ENCODE data around the gene FEZF1.
"Not testable (repeated sequence)": the region's sequence is repeated elsewhere in the genome, so short reads cannot be mapped to it uniquely, and the experiment has no call there.

FEZF1 gene

GRCh38 chr7:122306320-122307227, 2.0 kb upstream of the FEZF1 start:
- no peak for DNase-seq

DNA sequence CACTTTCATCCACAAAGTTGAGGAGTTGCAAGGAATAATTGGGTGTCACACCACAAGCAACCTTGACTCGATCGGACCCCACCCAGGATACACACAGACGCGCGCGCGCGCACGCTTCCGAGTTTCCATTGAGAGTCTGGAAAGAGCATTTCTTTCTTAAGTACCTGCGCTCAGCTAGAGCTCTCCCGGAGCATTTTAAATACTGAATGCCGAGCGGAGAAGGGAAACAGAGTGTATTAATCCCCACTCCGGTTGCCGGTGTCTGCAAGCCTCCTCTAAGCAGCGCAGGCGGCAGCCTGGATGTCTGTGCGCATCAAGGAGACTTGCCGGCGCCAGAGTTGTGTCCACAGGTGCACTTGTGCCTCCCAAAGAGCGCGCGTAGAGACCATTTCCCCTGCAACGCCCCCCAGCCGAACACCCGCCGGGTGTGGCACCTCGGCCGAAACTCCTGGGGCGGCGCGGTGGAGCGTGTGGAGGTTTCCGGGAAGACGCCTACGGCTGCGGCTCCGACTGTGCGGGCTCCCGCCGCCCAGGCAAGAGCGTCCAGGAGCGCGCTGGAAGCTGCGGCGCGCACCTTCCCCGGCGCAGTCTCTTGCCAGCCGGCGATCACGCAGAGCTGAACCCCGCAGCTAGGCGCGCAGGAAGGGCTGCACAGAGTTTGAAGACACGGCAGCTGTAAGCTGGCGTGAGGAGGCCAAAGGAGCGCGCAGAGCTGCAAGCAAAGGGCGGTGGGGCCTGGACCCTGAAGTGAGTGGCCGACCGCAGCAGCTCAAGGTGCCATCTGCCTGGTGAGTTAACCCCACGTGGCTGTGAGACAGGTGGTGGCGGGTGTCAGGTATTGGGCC, 1.1 kb upstream of the FEZF1 start:
- DNase-seq = no peak

DNA sequence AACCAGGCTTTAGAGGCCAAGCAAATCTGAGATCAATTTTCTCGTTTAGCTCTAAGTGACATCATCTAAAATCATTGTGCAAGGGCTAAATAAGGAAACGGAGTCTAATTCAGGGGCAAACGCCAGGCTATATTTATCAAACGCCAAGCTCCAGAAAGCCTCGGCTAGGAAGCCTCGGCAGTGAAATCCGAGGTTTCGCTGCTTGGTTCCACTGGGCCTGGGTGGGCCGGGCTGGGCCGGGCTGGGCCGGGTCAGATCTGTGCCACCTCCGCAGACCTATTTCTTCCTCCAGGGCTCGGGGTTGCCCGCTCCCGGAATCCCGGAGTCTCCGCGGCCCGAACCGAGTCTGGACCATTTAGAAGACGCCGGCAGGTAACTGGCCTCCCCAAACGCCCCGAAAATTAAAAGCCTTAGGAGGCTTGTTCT, 459 bp upstream of the FEZF1 start:
- no peak for DNase-seq

GRCh38 chr7:122303531-122304318, 825 bp downstream of the FEZF1 start:
- no peak for DNase-seq

DNA sequence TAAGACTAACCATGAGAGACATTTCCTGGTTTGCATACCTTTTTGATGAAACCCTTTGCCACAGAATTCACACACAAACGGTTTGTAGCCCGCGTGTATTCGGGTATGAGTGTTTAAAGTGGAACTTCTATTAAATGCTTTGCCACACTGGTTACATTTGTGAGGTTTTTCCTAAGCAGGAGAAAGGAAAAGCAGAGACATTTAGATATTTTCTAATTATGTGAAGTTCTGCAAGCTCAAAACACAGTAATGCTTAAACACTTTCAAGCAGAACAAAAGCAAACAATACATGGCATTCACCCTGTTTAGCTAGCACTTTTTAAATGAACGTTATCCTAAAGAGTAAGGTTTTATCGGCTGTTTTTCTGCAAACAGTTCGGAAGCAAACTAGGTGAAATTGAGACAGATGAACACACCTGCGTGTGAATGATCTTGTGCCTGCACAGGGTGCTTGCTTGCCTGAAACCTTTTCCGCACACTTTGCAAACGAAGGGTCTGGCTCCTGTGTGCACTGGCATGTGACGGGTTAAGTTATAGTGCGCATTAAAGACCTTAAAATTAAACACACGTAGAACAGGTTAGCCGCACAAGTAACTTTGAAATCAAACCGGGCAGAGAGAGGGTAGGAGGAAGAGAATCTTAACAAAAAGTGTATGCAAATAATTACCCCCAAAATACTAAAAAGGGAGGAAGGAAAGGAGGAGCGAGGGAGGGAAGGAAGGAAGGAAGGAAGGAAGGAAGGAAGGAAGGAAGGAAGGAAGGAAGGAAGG, 1.6 kb downstream of the FEZF1 start:
- DNase-seq = no peak

DNA sequence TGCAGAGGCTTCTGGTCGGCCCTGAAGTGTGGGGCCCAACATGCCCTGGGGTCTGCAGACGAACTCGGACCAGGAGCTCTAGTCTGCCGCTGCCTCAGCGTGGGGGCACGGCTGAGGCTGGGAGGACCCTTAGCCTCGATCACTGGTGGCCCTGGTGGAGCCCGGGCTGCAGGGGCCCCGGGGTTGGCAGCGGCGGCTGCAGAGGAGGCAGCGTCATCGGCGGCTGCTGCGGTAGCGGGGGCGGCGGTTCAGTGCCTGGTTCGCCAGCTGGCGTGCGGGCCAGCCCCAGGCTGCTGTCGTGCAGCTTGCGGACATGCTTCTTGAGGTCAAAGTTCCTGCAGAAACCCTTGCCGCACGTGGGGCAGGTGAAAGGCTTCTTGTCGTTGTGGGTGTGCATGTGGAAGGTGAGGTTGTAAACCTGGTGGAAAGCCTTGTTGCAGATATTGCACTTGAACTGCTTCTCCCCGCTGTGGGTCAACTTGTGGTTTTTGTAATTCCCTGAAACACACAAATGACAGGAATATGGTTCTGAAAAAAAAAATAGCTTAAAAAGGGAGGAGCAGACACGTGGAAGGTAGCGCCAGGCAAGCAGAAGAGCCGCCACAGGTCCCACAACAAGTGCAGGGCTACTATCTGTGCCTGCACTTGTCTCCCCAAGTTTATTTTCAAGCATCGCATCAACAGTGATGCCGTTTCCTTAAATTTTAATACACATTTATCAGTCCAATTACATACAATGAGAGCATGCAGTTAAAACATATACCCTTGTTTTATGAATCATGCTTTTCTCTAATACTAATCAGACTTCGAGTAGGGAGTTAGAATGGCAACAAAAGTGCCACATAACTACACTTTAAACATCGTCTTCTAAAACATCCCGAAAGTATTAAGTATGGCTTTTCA, 2.4 kb downstream of the FEZF1 start:
- no peak for DNase-seq

DNA sequence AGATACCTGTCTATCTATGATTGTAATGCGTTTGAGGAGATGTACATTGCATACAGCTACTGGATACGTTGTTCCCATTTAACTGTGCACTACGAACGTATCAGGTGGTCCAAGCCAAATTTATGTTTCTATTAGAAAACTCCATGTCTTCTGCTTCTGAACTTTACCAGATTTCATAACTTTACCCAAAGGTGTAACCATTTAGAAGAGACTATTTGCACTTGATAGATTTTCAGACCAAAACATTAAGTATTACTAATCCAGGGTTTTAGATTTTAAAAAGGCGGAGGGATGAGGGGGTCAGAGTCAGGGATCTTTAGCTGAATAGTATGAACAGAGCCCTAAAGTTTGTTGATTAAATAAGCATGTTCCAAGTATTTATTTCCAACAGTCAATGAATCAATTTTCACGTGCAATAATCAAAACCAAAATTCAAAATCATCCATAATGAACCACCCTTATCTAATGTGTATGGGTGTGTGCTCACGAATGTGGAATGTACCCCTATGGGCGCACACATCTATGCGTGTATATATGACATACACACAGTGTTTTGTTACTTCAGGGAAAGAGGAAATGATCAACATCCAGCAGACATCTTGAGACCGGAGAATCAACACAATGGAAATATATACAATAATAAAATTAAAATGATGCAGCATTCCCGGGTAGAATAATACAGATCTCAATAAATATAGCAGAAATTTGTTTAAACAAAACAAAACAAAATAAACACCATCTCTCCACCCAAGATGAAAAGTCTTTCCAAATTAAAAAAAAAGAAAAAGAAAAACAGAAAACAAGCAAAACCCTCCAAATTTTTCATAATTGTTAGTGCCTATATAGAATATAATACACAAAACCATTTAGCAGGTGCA, 3.4 kb downstream of the FEZF1 start:
- DNase-seq = no peak

DNA sequence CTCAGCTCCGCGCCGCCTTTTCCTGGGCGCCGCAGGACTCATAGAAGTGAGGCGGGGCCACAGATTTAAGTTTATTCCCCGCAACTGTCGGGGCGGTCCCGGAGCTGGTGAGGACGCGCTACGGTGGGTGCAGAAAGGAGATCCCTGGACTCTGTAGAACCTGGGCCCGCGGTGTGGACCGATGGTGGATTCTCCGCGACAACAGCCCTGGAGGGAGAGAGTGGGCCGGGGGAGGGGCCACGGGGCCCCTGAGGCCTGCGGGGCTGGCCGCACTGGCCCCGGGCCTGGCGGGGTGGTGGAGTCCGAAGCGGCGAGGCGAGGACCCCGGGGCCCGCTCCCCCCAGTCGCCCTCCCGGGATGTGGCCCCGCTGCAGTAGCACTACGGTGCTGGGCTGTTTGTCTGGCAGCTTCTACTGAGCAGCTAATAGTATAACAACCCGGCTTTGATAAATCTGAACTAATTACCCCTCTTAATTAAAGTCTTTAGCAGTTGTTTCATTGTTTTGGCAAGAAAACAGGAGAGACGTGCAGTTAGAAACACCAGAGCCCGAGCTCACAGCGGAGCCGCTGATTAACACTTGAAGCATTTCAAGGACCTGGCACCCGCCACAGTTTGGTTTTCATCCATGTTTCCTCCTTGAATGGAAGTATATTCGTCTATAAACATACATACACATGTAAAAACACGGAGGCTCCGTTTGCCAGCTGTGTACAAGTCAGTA, 4.2 kb downstream of the FEZF1 start:
- DNase-seq = no peak

- DNase-seq = no peak
Observed at GRCh38 chr7:122299624-122300210, 4.8 kb downstream of the FEZF1 start.

GRCh38 chr7:122298618-122299017, 5.9 kb downstream of the FEZF1 start:
- no peak for DNase-seq

GRCh38 chr7:122298131-122298530, 6.4 kb downstream of the FEZF1 start:
- no peak for DNase-seq

GRCh38 chr7:122291189-122291588, 13.4 kb downstream of the FEZF1 start:
- DNase-seq = no peak

- no peak for DNase-seq
Observed at GRCh38 chr7:122290476-122290875, 14.1 kb downstream of the FEZF1 start.

- no peak for DNase-seq
Observed at GRCh38 chr7:122289426-122289825, 15.1 kb downstream of the FEZF1 start.

- not testable (repeated sequence) for DNase-seq
Observed at GRCh38 chr7:122284608-122285007, 19.9 kb downstream of the FEZF1 start.

- DNase-seq = no peak
Observed at GRCh38 chr7:122273117-122273516, 31.4 kb downstream of the FEZF1 start.

DNA sequence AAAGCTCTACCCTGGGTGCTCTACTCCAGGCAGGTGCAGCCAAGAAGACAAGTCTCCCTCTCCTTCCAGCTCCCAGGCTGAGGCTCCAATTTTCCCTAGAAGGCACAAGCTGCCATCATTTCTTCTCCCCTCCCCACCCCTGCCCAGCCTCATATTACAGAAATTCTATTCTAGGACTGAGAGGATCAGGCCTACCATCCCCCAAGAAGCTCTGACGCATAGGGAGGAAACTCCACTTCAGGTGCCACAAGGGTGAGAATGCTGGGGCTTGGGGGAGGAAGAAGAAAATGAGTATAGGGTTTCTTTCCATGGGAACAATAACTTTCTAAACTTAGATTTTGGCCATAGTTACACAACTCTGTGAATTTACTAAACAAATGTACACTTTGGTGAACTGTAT, 35.3 kb downstream of the FEZF1 start:
- DNase-seq = no peak

- DNase-seq = no peak
Observed at GRCh38 chr7:122268101-122268500, 36.4 kb downstream of the FEZF1 start.

DNA sequence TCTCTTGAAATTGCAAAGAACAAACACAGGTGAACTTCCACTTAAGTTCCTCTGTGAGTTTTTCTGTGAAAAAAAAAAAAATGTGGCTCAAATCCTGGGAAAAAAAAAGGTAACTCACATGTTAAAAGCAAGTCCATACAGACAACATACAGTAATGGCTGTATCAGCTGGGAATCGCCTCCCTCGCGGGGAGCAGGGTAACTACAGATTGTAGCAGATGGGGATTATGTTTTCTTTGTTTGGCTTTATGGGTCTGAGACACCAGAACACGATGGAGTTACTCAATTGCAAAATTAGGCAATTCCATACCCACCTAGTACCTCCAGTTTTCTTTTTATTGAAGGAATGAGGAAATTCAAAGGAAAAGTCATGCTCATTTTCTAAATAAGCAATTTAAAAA, 42.3 kb downstream of the FEZF1 start:
- no peak for DNase-seq
